HG03196 (cell line): ENCODE measurements around the gene WDR46.
"Not testable (repeated sequence)": the region's sequence is repeated elsewhere in the genome, so short reads cannot be mapped to it uniquely, and the experiment has no call there.

Source experiments
- ATAC-seq: cut with Tn5 transposase; IDR thresholded peaks from one replicate; pipeline ENCODE4 v1.9.1; 2021; ENCODE audit not compliant: unreplicated experiment

WDR46 gene

GRCh38 chr6:33288141-33288920 is 708 bp downstream of the WDR46 start:
- no peak for ATAC-seq

- ATAC-seq = no peak
Observed at GRCh38 chr6:33286946-33287914, 1.8 kb downstream of the WDR46 start.

GRCh38 chr6:33285214-33285613 is 3.8 kb downstream of the WDR46 start:
- not testable (repeated sequence) for ATAC-seq

GRCh38 chr6:33280539-33280938 is 8.5 kb downstream of the WDR46 start:
- no peak for ATAC-seq

GRCh38 chr6:33279971-33280511 is 9.0 kb downstream of the WDR46 start:
- no peak for ATAC-seq

GRCh38 chr6:33279257-33279695 is 9.8 kb downstream of the WDR46 start:
- no peak for ATAC-seq

GRCh38 chr6:33278810-33279209 is 10.2 kb downstream of the WDR46 start:
- ATAC-seq = no peak

GRCh38 chr6:33278392-33278741 is 10.7 kb downstream of the WDR46 start:
- no peak for ATAC-seq

GRCh38 chr6:33277663-33278391 is 11.2 kb downstream of the WDR46 start:
- no peak for ATAC-seq

GRCh38 chr6:33276864-33277662 is 12.0 kb downstream of the WDR46 start, which contains the start of gene B3GALT4:
Gene B3GALT4, plus strand, starts transcription at chr6:33277123. Its CDS starts 297 bp downstream, at chr6:33277420.
- ATAC-seq = peak; percentile 50

- ATAC-seq = no peak
Observed at GRCh38 chr6:33276581-33276863, 12.5 kb downstream of the WDR46 start.

GRCh38 chr6:33275795-33276580 is 13.1 kb downstream of the WDR46 start:
- not testable (repeated sequence) for ATAC-seq

- no peak for ATAC-seq
Observed at GRCh38 chr6:33273924-33274902, 14.8 kb downstream of the WDR46 start.

GRCh38 chr6:33273129-33273923 is 15.7 kb downstream of the WDR46 start:
- ATAC-seq = no peak

GRCh38 chr6:33272275-33273128 is 16.5 kb downstream of the WDR46 start:
- no peak for ATAC-seq

GRCh38 chr6:33271468-33272274 is 17.4 kb downstream of the WDR46 start, which contains the start of the genes RPS18 and VPS52:
Gene RPS18, plus strand, starts transcription at chr6:33272075. Its CDS starts 45 bp downstream, at chr6:33272120.
Gene VPS52, minus strand, starts transcription at chr6:33271876. Its CDS starts 201 bp downstream, at chr6:33271675.
- peak; percentile 84 for ATAC-seq
